RWPE1 (cell line): Measurements from ENCODE around the gene CHD5.
A peak's percentile ranks its signal among the peaks of the same experiment; 100 is the strongest.

Experiments used
- CTCF ChIA-PET: fragments of 350-600 bp; sonication (Branson Sonifier 250); formaldehyde crosslinking; extraction: SDS; loops from one replicate; lab custom pipeline; 2021; lab: Yijun Ruan, JAX
- POLR2A ChIA-PET: fragments of 400-600 bp; formaldehyde crosslinking; extraction: SDS; loops from one replicate; lab custom pipeline; 2020; ENCODE audit warnings: antibody characterized with exemption; ENCODE audit not compliant: low non-redundant PET; lab: Yijun Ruan, JAX
- DNase-seq: peaks from one replicate; pipeline ENCODE4 v3.0.0; 2012; ENCODE audit warnings: low spot score
- H3K27ac ChIP-seq: fragments of 450-650 bp; 2 replicates; pipeline ENCODE4 v1.5.1; 2017
- CTCF ChIP-seq: fragments of 450-650 bp; conservative IDR thresholded peaks from 2 replicates; pipeline ENCODE4 v1.5.1; 2017; ENCODE audit warnings: low read depth, mild to moderate bottlenecking

Gene CHD5

GRCh38 chr1:6059866-6060265 lies 120.3 kb downstream of the CHD5 start:
- POLR2A ChIA-PET = interaction anchor here (0.5 kb wide), 1 partner anchor 383 kb away, joined by 6 read pairs; no protein-coding TSS in a partner anchor
- no peak overlapping the region for H3K27ac ChIP-seq
- peak; percentile 27 for DNase-seq
- no peak for TF ChIP-seq CTCF
- CTCF ChIA-PET = interaction anchor here (0.5 kb wide), 1 partner anchor 550 kb away, joined by 3 read pairs; no protein-coding TSS in a partner anchor

- H3K27ac ChIP-seq = no peak overlapping the region
- POLR2A ChIA-PET = no interaction called here
- DNase-seq = no peak
- no peak for TF ChIP-seq CTCF
- CTCF ChIA-PET = interaction anchor here (0.6 kb wide), 1 partner anchor 749 kb away, joined by 4 read pairs; no protein-coding TSS in a partner anchor
These were observed 122.8 kb downstream of the CHD5 start for GRCh38 chr1:6057170-6057845.

DNA sequence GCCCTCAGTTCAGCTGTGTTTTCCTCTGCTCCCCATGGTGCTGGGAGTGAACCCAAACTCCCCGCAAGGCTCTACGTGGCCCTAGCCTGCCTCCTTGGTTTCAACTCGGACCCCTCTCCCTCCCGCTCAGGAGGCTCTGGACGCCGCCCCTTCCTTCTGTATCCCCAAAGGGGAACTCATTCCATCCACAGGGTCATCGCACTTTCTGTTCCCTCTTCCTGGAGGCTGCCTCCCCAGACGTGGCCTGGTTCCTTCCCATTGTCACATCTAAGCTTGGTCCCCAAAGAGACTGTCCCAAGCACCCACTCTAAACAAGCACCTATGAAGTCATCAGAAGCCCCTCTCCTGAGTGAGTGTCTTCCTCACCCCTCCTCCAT lies 123.6 kb downstream of the CHD5 start:
- POLR2A ChIA-PET = no interaction called here
- CTCF ChIA-PET = no interaction called here
- DNase-seq = no peak
- H3K27ac ChIP-seq = no peak overlapping the region
- no peak for TF ChIP-seq CTCF

DNA sequence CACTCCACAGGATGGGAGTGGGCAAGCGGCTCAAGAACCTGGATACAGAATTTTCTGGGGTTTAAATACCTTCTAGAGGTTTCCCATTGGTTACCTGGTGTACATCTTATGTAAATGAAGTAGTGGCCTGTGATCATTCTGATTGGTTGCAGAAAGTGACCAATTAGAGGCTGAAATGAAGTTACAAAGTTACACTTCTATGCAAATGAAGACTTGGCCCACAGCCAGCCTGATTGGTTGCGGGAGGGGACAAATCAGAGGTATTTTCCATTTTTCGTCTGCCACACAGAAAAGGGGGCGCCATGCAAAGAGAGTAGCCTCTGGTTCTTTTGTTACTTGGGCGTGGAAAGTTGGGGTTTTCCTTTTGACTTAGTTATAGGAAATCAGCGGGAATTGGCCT lies 125.5 kb downstream of the CHD5 start:
- CTCF ChIA-PET = no interaction called here
- H3K27ac ChIP-seq = no peak overlapping the region
- POLR2A ChIA-PET = no interaction called here
- no peak for TF ChIP-seq CTCF
- no peak for DNase-seq

- TF ChIP-seq CTCF = peak; percentile 16; the same call in 1 of the 2 replicates
- no peak for DNase-seq
- CTCF ChIA-PET = interaction anchor here (0.6 to 1.8 kb wide), 8 partner anchors 28 to 191 kb away, joined by 3 to 9 read pairs (median 4); partner anchors contain the start of gene ICMT
- H3K27ac ChIP-seq = no peak overlapping the region
- POLR2A ChIA-PET = no interaction called here
These were observed 126.9 kb downstream of the CHD5 start for GRCh38 chr1:6053206-6053546.

DNA sequence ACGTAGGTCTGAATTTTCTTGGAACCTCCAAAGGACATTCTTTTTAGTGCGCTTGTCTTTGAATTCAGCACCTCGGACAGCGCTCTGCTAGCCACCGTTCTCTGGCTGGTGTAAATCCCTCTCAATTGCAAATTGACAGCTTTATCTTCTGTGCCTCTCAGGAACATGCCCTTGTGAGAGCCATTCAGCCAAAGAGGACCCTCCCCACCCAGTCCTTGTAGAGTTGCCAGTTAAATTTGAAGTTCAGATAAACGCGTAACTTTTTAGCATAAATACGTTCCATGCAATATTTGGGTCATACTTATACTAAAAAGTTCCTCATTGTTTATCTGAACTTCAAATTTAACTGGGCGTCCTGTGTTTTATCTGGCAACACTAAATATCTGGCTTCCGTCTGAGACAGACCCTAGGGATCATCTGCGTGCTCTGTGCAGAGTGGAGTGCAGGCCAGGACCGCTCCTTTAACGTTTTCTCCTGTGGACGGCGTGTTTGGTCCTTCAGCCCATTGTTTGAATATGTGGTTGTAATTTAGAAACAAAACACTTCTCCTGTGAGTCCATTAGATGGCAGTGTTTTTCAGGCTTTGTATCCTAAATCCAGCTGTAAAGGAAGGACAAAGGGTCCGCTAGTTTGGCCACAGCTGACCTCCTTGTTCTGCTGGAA lies 127.4 kb downstream of the CHD5 start:
- no peak overlapping the region for H3K27ac ChIP-seq
- DNase-seq = peak; percentile 82
- CTCF ChIA-PET = interaction anchor here (0.6 to 1.8 kb wide), 10 partner anchors 28 to 298 kb away, joined by 3 to 9 read pairs (median 3); partner anchors contain the start of gene ICMT
- POLR2A ChIA-PET = no interaction called here
- TF ChIP-seq CTCF = peak; percentile 63
